ENCODE results near the gene PTGFRN. TPM values are rescaled to one million over a fixed set of nuclear protein-coding genes. Genes with fewer than 3 reads are reported as not detected.

Gene PTGFRN
- total and polyA plus RNA-seq, 4 donors, result 5.4 to 12.6 (median 7.2) TPM

DNA sequence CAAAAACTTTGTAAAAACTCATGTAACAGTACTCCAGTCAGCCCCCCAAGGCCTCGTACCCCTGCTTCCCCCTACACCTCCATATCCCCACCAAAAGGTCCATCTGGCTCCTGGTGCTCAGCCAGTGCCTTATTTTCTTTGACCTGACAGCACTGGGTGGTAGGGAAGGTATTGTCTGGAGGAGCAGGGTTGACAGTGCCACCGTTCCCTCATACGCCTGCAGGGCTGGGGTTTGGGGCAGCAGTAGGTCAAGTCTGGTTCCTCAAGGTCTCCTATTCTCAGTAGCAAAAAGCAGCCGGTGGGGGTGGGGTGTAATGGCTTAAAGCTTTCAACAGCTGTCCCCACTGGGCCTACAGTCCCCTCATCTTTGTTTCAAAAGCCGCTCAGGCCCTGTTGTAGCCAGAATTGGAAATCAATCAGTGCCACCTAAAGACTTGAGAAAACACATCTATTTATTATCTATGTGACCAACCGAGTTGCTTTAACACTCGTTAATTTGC is 125.1 kb downstream of the PTGFRN start:
- DNase-seq (ENCODE audit: low spot score), result no peak

DNA sequence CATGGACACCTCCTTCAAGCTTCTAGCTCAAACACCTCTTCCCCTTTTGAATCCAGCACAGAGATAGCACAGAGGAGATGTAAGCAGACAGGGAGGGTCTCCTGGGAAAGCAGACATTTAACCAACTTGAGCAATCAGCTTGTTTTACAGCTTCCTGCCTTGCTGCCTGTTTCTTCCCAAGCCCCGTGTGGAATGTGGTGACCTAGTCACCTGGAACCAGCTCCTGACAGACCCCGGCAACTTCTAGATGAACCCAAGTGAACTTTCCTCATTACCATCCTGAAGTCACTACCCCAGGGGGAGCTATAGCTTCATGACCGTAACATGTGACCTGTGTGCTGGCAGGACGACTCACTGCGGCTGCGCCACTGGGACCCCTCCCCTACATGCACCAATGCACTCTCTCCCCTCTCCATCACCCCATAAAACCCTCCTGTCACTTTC is 126.3 kb downstream of the PTGFRN start:
- H3K36me3 ChIP-seq (ENCODE audit: control insufficient read depth in 4 of 4, insufficient read depth in 3 of 4, low read depth in 1 of 4, low read length in 3 of 4), result no peaks in the 10 kb centered on the region
- DNase-seq (ENCODE audit: low spot score), result no peak
- 74% methylated on average over 6 of the region's 6 CpGs for WGBS
- H3K27ac ChIP-seq (ENCODE audit: low read depth in 1 of 2, low read length in 2 of 2), result no peak overlapping the region
- no peak overlapping the region for H3K4me3 ChIP-seq (ENCODE audit: low read depth in 1 of 3, low read length in 3 of 3)
- H3K27me3 ChIP-seq (ENCODE audit: control insufficient read depth in 4 of 4, insufficient read depth in 4 of 4, low read length in 3 of 4), result no peaks in the 10 kb centered on the region
- H3K9ac ChIP-seq (ENCODE audit: low read depth in 1 of 2, low read length in 2 of 2), result no peak overlapping the region
- H3K4me1 ChIP-seq (ENCODE audit: control insufficient read depth in 4 of 4, insufficient read depth in 4 of 4, low read length in 3 of 4), result no peaks in the 10 kb centered on the region
- H3K9me3 ChIP-seq (ENCODE audit: control insufficient read depth in 4 of 4, low read length in 3 of 4), result no peaks in the 10 kb centered on the region
- TF ChIP-seq EGR1 (IDR thresholded peaks at IDR 0.05; ENCODE audit: low read depth in 2 of 2) (no peak), SP1 (IDR thresholded peaks at IDR 0.05) (no peak), HNF4G (IDR thresholded peaks at IDR 0.05) (no peak), FOXA1 (IDR thresholded peaks at IDR 0.05) (no peak), RXRA (IDR thresholded peaks at IDR 0.05) (no peak), HNF4A (conservative IDR thresholded peaks at IDR 0.05) (no peak), TAF1 (conservative IDR thresholded peaks at IDR 0.05) (no peak), RAD21 (IDR thresholded peaks at IDR 0.05) (no peak)
- TF ChIP-seq, protein P1, sequence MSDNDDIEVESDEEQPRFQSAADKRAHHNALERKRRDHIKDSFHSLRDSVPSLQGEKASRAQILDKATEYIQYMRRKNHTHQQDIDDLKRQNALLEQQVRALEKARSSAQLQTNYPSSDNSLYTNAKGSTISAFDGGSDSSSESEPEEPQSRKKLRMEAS (IDR thresholded peaks at IDR 0.05), result no peak
- TF ChIP-seq, protein P2, sequence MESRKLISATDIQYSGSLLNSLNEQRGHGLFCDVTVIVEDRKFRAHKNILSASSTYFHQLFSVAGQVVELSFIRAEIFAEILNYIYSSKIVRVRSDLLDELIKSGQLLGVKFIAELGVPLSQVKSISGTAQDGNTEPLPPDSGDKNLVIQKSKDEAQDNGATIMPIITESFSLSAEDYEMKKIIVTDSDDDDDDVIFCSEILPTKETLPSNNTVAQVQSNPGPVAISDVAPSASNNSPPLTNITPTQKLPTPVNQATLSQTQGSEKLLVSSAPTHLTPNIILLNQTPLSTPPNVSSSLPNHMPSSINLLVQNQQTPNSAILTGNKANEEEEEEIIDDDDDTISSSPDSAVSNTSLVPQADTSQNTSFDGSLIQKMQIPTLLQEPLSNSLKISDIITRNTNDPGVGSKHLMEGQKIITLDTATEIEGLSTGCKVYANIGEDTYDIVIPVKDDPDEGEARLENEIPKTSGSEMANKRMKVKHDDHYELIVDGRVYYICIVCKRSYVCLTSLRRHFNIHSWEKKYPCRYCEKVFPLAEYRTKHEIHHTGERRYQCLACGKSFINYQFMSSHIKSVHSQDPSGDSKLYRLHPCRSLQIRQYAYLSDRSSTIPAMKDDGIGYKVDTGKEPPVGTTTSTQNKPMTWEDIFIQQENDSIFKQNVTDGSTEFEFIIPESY (IDR thresholded peaks at IDR 0.05), result no peak
- TF ChIP-seq, protein P3, sequence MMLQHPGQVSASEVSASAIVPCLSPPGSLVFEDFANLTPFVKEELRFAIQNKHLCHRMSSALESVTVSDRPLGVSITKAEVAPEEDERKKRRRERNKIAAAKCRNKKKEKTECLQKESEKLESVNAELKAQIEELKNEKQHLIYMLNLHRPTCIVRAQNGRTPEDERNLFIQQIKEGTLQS (IDR thresholded peaks at IDR 0.05), result no peak

More for the DNA sequence above, 125.1 kb downstream of the PTGFRN start:
- H3K27ac ChIP-seq (ENCODE audit: low read depth in 1 of 2, low read length in 2 of 2), result no peak overlapping the region
- H3K9me3 ChIP-seq (ENCODE audit: control insufficient read depth in 4 of 4, low read length in 3 of 4), result no peaks in the 10 kb centered on the region
- H3K4me1 ChIP-seq (ENCODE audit: control insufficient read depth in 4 of 4, insufficient read depth in 4 of 4, low read length in 3 of 4), result no peaks in the 10 kb centered on the region
- no peaks in the 10 kb centered on the region for H3K36me3 ChIP-seq (ENCODE audit: control insufficient read depth in 4 of 4, insufficient read depth in 3 of 4, low read depth in 1 of 4, low read length in 3 of 4)
- no peak overlapping the region for H3K9ac ChIP-seq (ENCODE audit: low read depth in 1 of 2, low read length in 2 of 2)
- H3K4me3 ChIP-seq (ENCODE audit: low read depth in 1 of 3, low read length in 3 of 3), result no peak overlapping the region
- TF ChIP-seq, protein P1 (IDR thresholded peaks at IDR 0.05), result no peak
- no peak for TF ChIP-seq EGR1 (IDR thresholded peaks at IDR 0.05; ENCODE audit: low read depth in 2 of 2)
- TF ChIP-seq YY1 (IDR thresholded peaks at IDR 0.05), result no peak
- TF ChIP-seq, protein P3 (IDR thresholded peaks at IDR 0.05), result no peak
- TF ChIP-seq HNF4G (IDR thresholded peaks at IDR 0.05), result no peak
- no peak for TF ChIP-seq RXRA (IDR thresholded peaks at IDR 0.05)
- no peak for TF ChIP-seq RAD21 (IDR thresholded peaks at IDR 0.05)
- TF ChIP-seq, protein P2 (IDR thresholded peaks at IDR 0.05), result no peak
- TF ChIP-seq HNF4A (conservative IDR thresholded peaks at IDR 0.05), result no peak
- TF ChIP-seq, protein P4, sequence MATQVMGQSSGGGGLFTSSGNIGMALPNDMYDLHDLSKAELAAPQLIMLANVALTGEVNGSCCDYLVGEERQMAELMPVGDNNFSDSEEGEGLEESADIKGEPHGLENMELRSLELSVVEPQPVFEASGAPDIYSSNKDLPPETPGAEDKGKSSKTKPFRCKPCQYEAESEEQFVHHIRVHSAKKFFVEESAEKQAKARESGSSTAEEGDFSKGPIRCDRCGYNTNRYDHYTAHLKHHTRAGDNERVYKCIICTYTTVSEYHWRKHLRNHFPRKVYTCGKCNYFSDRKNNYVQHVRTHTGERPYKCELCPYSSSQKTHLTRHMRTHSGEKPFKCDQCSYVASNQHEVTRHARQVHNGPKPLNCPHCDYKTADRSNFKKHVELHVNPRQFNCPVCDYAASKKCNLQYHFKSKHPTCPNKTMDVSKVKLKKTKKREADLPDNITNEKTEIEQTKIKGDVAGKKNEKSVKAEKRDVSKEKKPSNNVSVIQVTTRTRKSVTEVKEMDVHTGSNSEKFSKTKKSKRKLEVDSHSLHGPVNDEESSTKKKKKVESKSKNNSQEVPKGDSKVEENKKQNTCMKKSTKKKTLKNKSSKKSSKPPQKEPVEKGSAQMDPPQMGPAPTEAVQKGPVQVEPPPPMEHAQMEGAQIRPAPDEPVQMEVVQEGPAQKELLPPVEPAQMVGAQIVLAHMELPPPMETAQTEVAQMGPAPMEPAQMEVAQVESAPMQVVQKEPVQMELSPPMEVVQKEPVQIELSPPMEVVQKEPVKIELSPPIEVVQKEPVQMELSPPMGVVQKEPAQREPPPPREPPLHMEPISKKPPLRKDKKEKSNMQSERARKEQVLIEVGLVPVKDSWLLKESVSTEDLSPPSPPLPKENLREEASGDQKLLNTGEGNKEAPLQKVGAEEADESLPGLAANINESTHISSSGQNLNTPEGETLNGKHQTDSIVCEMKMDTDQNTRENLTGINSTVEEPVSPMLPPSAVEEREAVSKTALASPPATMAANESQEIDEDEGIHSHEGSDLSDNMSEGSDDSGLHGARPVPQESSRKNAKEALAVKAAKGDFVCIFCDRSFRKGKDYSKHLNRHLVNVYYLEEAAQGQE (IDR thresholded peaks at IDR 0.05), result no peak
- no peak for TF ChIP-seq JUND (IDR thresholded peaks at IDR 0.05)
- TF ChIP-seq FOXA2 (IDR thresholded peaks at IDR 0.05), result no peak
- TF ChIP-seq FOXA1 (IDR thresholded peaks at IDR 0.05), result no peak
- TF ChIP-seq, protein P5, sequence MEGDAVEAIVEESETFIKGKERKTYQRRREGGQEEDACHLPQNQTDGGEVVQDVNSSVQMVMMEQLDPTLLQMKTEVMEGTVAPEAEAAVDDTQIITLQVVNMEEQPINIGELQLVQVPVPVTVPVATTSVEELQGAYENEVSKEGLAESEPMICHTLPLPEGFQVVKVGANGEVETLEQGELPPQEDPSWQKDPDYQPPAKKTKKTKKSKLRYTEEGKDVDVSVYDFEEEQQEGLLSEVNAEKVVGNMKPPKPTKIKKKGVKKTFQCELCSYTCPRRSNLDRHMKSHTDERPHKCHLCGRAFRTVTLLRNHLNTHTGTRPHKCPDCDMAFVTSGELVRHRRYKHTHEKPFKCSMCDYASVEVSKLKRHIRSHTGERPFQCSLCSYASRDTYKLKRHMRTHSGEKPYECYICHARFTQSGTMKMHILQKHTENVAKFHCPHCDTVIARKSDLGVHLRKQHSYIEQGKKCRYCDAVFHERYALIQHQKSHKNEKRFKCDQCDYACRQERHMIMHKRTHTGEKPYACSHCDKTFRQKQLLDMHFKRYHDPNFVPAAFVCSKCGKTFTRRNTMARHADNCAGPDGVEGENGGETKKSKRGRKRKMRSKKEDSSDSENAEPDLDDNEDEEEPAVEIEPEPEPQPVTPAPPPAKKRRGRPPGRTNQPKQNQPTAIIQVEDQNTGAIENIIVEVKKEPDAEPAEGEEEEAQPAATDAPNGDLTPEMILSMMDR (IDR thresholded peaks at IDR 0.05; ENCODE audit: low read depth, low read length, missing input control), result no peak
- no peak for TF ChIP-seq NR2F2 (IDR thresholded peaks at IDR 0.05)
- WGBS, result 90% methylated on average over 7 of the region's 7 CpGs
- H3K27me3 ChIP-seq (ENCODE audit: control insufficient read depth in 4 of 4, insufficient read depth in 4 of 4, low read length in 3 of 4), result no peaks in the 10 kb centered on the region
